ENCODE results near the gene POU2F1.

DNA sequence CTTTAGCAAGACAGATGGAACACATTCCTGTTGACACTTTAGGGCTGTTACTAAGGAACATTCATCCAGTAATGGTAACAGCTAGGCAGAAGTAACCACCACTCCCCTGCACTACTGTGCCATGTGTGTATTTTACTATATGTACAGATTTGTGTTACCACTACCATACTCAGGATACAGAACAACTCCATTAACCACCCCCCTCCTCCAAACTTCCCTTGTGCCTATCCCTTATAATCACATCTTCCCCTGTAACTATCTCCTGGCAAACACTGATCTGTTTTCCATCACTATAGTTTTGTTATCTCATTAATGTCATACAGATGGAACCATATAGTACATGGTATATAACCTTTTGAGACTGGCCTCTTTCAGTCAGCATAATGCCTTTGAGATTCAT is 3.9 kb upstream of the POU2F1 start:
- TF ChIP-seq, protein P1, sequence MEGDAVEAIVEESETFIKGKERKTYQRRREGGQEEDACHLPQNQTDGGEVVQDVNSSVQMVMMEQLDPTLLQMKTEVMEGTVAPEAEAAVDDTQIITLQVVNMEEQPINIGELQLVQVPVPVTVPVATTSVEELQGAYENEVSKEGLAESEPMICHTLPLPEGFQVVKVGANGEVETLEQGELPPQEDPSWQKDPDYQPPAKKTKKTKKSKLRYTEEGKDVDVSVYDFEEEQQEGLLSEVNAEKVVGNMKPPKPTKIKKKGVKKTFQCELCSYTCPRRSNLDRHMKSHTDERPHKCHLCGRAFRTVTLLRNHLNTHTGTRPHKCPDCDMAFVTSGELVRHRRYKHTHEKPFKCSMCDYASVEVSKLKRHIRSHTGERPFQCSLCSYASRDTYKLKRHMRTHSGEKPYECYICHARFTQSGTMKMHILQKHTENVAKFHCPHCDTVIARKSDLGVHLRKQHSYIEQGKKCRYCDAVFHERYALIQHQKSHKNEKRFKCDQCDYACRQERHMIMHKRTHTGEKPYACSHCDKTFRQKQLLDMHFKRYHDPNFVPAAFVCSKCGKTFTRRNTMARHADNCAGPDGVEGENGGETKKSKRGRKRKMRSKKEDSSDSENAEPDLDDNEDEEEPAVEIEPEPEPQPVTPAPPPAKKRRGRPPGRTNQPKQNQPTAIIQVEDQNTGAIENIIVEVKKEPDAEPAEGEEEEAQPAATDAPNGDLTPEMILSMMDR (conservative IDR thresholded peaks at IDR 0.05; ENCODE audit: low read depth in 2 of 2) = no peak
- TF ChIP-seq POLR2AphosphoS5 (IDR thresholded peaks at IDR 0.05; ENCODE audit: low read depth) (no peak), CREB1 (CRISPR knock-in tag; IDR thresholded peaks at IDR 0.05; ENCODE audit: low read depth) (no peak), JUNB (IDR thresholded peaks at IDR 0.05; ENCODE audit: unreplicated experiment) (no peak), NANOG (IDR thresholded peaks at IDR 0.05; ENCODE audit: borderline replicate concordance) (no peak), EZH2 (IDR thresholded peaks at IDR 0.05; ENCODE audit: low read depth, unreplicated experiment) (no peak), EZH2phosphoT487 (IDR thresholded peaks at IDR 0.05; ENCODE audit: unreplicated experiment) (no peak), ZNF331 (CRISPR knock-in tag; IDR thresholded peaks at IDR 0.05; ENCODE audit: low read depth) (no peak), STAT1 (IDR thresholded peaks at IDR 0.05; ENCODE audit: unreplicated experiment) (no peak), ZNF114 (CRISPR knock-in tag; IDR thresholded peaks at IDR 0.05) (no peak)
- TF ChIP-seq, protein P2, sequence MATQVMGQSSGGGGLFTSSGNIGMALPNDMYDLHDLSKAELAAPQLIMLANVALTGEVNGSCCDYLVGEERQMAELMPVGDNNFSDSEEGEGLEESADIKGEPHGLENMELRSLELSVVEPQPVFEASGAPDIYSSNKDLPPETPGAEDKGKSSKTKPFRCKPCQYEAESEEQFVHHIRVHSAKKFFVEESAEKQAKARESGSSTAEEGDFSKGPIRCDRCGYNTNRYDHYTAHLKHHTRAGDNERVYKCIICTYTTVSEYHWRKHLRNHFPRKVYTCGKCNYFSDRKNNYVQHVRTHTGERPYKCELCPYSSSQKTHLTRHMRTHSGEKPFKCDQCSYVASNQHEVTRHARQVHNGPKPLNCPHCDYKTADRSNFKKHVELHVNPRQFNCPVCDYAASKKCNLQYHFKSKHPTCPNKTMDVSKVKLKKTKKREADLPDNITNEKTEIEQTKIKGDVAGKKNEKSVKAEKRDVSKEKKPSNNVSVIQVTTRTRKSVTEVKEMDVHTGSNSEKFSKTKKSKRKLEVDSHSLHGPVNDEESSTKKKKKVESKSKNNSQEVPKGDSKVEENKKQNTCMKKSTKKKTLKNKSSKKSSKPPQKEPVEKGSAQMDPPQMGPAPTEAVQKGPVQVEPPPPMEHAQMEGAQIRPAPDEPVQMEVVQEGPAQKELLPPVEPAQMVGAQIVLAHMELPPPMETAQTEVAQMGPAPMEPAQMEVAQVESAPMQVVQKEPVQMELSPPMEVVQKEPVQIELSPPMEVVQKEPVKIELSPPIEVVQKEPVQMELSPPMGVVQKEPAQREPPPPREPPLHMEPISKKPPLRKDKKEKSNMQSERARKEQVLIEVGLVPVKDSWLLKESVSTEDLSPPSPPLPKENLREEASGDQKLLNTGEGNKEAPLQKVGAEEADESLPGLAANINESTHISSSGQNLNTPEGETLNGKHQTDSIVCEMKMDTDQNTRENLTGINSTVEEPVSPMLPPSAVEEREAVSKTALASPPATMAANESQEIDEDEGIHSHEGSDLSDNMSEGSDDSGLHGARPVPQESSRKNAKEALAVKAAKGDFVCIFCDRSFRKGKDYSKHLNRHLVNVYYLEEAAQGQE (IDR thresholded peaks at IDR 0.05; ENCODE audit: unreplicated experiment) = no peak
- TF ChIP-seq, protein P3, sequence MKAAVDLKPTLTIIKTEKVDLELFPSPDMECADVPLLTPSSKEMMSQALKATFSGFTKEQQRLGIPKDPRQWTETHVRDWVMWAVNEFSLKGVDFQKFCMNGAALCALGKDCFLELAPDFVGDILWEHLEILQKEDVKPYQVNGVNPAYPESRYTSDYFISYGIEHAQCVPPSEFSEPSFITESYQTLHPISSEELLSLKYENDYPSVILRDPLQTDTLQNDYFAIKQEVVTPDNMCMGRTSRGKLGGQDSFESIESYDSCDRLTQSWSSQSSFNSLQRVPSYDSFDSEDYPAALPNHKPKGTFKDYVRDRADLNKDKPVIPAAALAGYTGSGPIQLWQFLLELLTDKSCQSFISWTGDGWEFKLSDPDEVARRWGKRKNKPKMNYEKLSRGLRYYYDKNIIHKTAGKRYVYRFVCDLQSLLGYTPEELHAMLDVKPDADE (IDR thresholded peaks at IDR 0.05) = no peak
- TF ChIP-seq, protein P4, sequence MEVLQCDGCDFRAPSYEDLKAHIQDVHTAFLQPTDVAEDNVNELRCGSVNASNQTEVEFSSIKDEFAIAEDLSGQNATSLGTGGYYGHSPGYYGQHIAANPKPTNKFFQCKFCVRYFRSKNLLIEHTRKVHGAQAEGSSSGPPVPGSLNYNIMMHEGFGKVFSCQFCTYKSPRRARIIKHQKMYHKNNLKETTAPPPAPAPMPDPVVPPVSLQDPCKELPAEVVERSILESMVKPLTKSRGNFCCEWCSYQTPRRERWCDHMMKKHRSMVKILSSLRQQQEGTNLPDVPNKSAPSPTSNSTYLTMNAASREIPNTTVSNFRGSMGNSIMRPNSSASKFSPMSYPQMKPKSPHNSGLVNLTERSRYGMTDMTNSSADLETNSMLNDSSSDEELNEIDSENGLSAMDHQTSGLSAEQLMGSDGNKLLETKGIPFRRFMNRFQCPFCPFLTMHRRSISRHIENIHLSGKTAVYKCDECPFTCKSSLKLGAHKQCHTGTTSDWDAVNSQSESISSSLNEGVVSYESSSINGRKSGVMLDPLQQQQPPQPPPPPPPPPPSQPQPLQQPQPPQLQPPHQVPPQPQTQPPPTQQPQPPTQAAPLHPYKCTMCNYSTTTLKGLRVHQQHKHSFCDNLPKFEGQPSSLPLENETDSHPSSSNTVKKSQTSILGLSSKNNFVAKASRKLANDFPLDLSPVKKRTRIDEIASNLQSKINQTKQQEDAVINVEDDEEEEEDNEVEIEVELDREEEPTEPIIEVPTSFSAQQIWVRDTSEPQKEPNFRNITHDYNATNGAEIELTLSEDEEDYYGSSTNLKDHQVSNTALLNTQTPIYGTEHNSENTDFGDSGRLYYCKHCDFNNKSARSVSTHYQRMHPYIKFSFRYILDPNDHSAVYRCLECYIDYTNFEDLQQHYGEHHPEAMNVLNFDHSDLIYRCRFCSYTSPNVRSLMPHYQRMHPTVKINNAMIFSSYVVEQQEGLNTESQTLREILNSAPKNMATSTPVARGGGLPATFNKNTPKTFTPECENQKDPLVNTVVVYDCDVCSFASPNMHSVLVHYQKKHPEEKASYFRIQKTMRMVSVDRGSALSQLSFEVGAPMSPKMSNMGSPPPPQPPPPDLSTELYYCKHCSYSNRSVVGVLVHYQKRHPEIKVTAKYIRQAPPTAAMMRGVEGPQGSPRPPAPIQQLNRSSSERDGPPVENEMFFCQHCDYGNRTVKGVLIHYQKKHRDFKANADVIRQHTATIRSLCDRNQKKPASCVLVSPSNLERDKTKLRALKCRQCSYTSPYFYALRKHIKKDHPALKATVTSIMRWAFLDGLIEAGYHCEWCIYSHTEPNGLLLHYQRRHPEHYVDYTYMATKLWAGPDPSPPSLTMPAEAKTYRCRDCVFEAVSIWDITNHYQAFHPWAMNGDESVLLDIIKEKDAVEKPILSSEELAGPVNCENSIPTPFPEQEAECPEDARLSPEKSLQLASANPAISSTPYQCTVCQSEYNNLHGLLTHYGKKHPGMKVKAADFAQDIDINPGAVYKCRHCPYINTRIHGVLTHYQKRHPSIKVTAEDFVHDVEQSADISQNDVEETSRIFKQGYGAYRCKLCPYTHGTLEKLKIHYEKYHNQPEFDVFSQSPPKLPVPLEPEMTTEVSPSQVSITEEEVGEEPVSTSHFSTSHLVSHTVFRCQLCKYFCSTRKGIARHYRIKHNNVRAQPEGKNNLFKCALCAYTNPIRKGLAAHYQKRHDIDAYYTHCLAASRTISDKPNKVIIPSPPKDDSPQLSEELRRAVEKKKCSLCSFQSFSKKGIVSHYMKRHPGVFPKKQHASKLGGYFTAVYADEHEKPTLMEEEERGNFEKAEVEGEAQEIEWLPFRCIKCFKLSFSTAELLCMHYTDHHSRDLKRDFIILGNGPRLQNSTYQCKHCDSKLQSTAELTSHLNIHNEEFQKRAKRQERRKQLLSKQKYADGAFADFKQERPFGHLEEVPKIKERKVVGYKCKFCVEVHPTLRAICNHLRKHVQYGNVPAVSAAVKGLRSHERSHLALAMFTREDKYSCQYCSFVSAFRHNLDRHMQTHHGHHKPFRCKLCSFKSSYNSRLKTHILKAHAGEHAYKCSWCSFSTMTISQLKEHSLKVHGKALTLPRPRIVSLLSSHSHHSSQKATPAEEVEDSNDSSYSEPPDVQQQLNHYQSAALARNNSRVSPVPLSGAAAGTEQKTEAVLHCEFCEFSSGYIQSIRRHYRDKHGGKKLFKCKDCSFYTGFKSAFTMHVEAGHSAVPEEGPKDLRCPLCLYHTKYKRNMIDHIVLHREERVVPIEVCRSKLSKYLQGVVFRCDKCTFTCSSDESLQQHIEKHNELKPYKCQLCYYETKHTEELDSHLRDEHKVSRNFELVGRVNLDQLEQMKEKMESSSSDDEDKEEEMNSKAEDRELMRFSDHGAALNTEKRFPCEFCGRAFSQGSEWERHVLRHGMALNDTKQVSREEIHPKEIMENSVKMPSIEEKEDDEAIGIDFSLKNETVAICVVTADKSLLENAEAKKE (CRISPR knock-in tag; IDR thresholded peaks at IDR 0.05) = no peak
